Measurements from ENCODE around the gene ANKRD39. TPM values are rescaled to one million over a fixed set of nuclear protein-coding genes. Genes with fewer than 3 reads are reported as not detected.
A peak's percentile ranks its signal among the peaks of the same experiment; 100 is the strongest.

Gene ANKRD39
- total and polyA plus RNA-seq, 9 of the 15 experiments (the other 6 are each of a cell fraction or from before 2014, with no cell fraction given) = 8.2 to 33.1 (median 23.8) TPM

- TF ChIP-seq VEZF1 (CRISPR knock-in tag; IDR thresholded peaks at IDR 0.05) (peak; percentile 78), EGR1 (conservative IDR thresholded peaks at IDR 0.05) (no peak), CBFB (CRISPR knock-in tag; IDR thresholded peaks at IDR 0.05) (0 out of 2 replicates have a peak, but pooled peaks have one; percentile 15), FOXA3 (CRISPR knock-in tag; conservative IDR thresholded peaks at IDR 0.05 in 1 of 2, IDR thresholded peaks at IDR 0.05 in 1 of 2) (peak; percentile 83 to 93), JUND (IDR thresholded peaks at IDR 0.05; ENCODE audit: borderline replicate concordance, low read depth, low read length) (peak; percentile 33; the same call in 1 of the 2 replicates), JUND (tag; IDR thresholded peaks at IDR 0.05; ENCODE audit: borderline replicate concordance, low read depth, low read length) (no peak), ZNF740 (CRISPR knock-in tag; IDR thresholded peaks at IDR 0.05) (no peak), ZNF740 (tag; IDR thresholded peaks at IDR 0.05) (no peak), MYC (IDR thresholded peaks at IDR 0.05; ENCODE audit: low read depth, low read length) (no peak), MYC (CRISPR knock-in tag; IDR thresholded peaks at IDR 0.05; ENCODE audit: borderline replicate concordance, low read depth) (no peak), L3MBTL2 (IDR thresholded peaks at IDR 0.05) (peak; percentile 48), ZNF644 (tag; IDR thresholded peaks at IDR 0.05; ENCODE audit: low read depth) (no peak), CCNT2 (IDR thresholded peaks at IDR 0.05; ENCODE audit: borderline replicate concordance, extremely low read depth, insufficient read length, low read depth, low read length) (no peak), RBM15 (IDR thresholded peaks at IDR 0.05; ENCODE audit: insufficient read depth, low read length) (no peak), NBN (IDR thresholded peaks at IDR 0.05; ENCODE audit: low read depth) (no peak), MTA2 (IDR thresholded peaks at IDR 0.05; ENCODE audit: low read depth) (peak; percentile 61), KAT8 (IDR thresholded peaks at IDR 0.05; ENCODE audit: low read depth) (no peak), SIX5 (IDR thresholded peaks at IDR 0.05; ENCODE audit: borderline replicate concordance in 1 of 2, insufficient read depth in 1 of 2, low read depth in 1 of 2, low read length in 2 of 2) (no peak), TAF15 (IDR thresholded peaks at IDR 0.05; ENCODE audit: low read depth, low read length) (no peak), PYGO2 (tag; IDR thresholded peaks at IDR 0.05) (no peak), RBM22 (IDR thresholded peaks at IDR 0.05; ENCODE audit: low read depth, low read length, poor library complexity, severe bottlenecking) (no peak), ZNF444 (CRISPR knock-in tag; IDR thresholded peaks at IDR 0.05) (no peak), CTCF (IDR thresholded peaks at IDR 0.05 in 2 of 3, conservative IDR thresholded peaks at IDR 0.05 in 1 of 3; ENCODE audit: insufficient read depth in 2 of 3, low read depth in 1 of 3, low read length in 3 of 3) (0 out of 6 replicates have a peak, but pooled peaks of 1 of the 3 experiments have one; percentile 12), PHB (CRISPR knock-in tag; IDR thresholded peaks at IDR 0.05) (no peak)
Measured at GRCh38 chr2:96819128-96819875, 38.5 kb downstream of the ANKRD39 start (continued).

All from K562 (cell line).